HCT116 (cell line): ENCODE data around the gene RNF113B.

Experiments used
- CBX3 ChIP-seq: IDR thresholded peaks from 2 replicates; pipeline ENCODE4 v1.6.1; 2012; ENCODE audit warnings: low read depth
- POLR2A ChIP-seq: IDR thresholded peaks from 2 replicates; pipeline ENCODE4 v1.7.0; 2011; ENCODE audit warnings: borderline replicate concordance; ENCODE audit not compliant: insufficient read depth, insufficient read length; ENCODE audit errors: extremely low read depth

- no peak for TF ChIP-seq CBX3
- TF ChIP-seq POLR2A = no peak
Measured at GRCh38 chr13:98129059-98129746, 47.9 kb downstream of the RNF113B start.
